Fibroblast of lung (primary cell): ENCODE results near the gene SEMA3D. TPM values are rescaled to one million over a fixed set of nuclear protein-coding genes. Genes with fewer than 3 reads are reported as not detected.

Experiments
- DNase-seq, 2 donors: peaks; one replicate each; pipeline versions ENCODE4 v3.0.0 to v3.0.0-alpha.2; 2010; ENCODE audit warnings: low read depth in 2 of 2
- H2AFZ ChIP-seq: 2 replicates; pipeline ENCODE4 v1.5.1; 2012; ENCODE audit warnings: low read length, control low read depth, inconsistent platforms
- H3K27ac ChIP-seq: 2 replicates; pipeline ENCODE4 v1.5.1; 2011; ENCODE audit warnings: low read length, control low read depth; ENCODE audit not compliant: insufficient read depth
- H3K27me3 ChIP-seq: 2 replicates; pipeline ENCODE4 v1.5.1; 2011; ENCODE audit warnings: mild to moderate bottlenecking, low read length; ENCODE audit not compliant: control insufficient read depth, insufficient read depth
- H3K36me3 ChIP-seq: 2 replicates; pipeline ENCODE4 v1.5.1; 2011; ENCODE audit warnings: low read length; ENCODE audit not compliant: control insufficient read depth, insufficient read depth
- H3K4me1 ChIP-seq: 2 replicates; pipeline ENCODE4 v1.5.1; 2011; ENCODE audit warnings: low read length; ENCODE audit not compliant: control insufficient read depth, insufficient read depth; ENCODE audit errors: extremely low read depth
- H3K4me2 ChIP-seq: 2 replicates; pipeline ENCODE4 v1.5.1; 2011; ENCODE audit warnings: low read length, control low read depth; ENCODE audit not compliant: insufficient read depth; ENCODE audit errors: extremely low read depth
- H3K4me3 ChIP-seq, 4 experiments: fragments of 200-600 bp in 1 of 4; sonication (generic) in 1 of 4; replicated peaks in 1 of 4; 2 replicates each; pipeline ENCODE4 v1.5.1; 2011 to 2016; ENCODE audit warnings: low read length in 4 of 4, low read depth in 3 of 4, mild to moderate bottlenecking in 3 of 4, control low read depth in 2 of 4, inconsistent platforms in 1 of 4, mixed read lengths in 1 of 4; ENCODE audit not compliant: insufficient read depth in 1 of 4; ENCODE audit errors: control extremely low read depth in 1 of 4
- H3K79me2 ChIP-seq: 2 replicates; pipeline ENCODE4 v1.5.1; 2012; ENCODE audit warnings: mild to moderate bottlenecking, low read length, inconsistent platforms; ENCODE audit not compliant: control insufficient read depth, insufficient read depth
- H3K9ac ChIP-seq: 2 replicates; pipeline ENCODE4 v1.5.1; 2011; ENCODE audit warnings: mild to moderate bottlenecking, low read length, control low read depth; ENCODE audit not compliant: insufficient read depth
- H3K9me3 ChIP-seq: 2 replicates; pipeline ENCODE4 v1.5.1; 2012; ENCODE audit warnings: low read depth, low read length; ENCODE audit not compliant: control insufficient read depth, insufficient read depth
- H4K20me1 ChIP-seq: 2 replicates; pipeline ENCODE4 v1.5.1; 2011; ENCODE audit warnings: low read length; ENCODE audit not compliant: control insufficient read depth, insufficient read depth; ENCODE audit errors: extremely low read depth
- EZH2 ChIP-seq: IDR thresholded peaks from 2 replicates; pipeline ENCODE4 v1.5.1; 2012; ENCODE audit warnings: low read length, control low read depth, mild to moderate bottlenecking; ENCODE audit errors: missing control alignments
- polyA plus RNA-seq, 2 donors: library from polyadenylated mRNA; depleted of rRNA in 1 of 2; stranded (reverse) in 1 of 2; unstranded in 1 of 2; fragments of >200 nt; gene quantifications; 2 replicates each; pipeline ENCODE4 v1.2.1, GENCODE V29; 2011 to 2012; ENCODE audit warnings: missing spikeins in 1 of 2
- total RNA-seq: library from RNA; depleted of rRNA; stranded (reverse); fragments of >200 nt; gene quantifications from 2 replicates; pipeline ENCODE4 v1.2.1, GENCODE V29; 2014
- TF ChIP-seq, protein P1 (sequence below), 2 donors: IDR thresholded peaks in 1 of 2; conservative IDR thresholded peaks in 1 of 2; 1 replicate in 1 of 2; 2 replicates in 1 of 2; pipeline ENCODE4 v1.5.1; 2011 to 2012; ENCODE audit warnings: low read length in 2 of 2, control low read depth in 1 of 2, inconsistent platforms in 1 of 2, low read depth in 1 of 2, mild to moderate bottlenecking in 1 of 2

The SEMA3D gene
- total and polyA plus RNA-seq, 2 donors (not counting 1 experiment from before 2014, with no cell fraction given) = 4.1 to 4.6 TPM

DNA sequence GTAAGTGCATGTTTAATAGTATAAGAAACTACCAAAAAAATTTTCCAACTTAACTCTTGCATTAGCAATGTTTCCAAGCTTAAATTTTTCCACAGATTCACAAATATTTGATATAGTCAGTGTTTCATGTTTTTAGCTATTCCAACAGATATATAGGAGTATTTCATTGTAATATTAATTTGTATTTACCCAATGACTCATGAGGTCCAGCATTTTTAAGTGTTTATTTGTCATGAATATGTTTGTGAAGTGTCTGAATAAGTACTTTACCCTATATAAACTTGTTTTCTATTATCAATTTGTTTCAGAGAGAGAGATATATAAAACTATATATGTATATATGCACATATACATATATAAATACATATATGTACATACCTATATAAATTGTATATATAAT lies 71.0 kb downstream of the SEMA3D start:
- Histone ChIP-seq H3K27ac (no peak overlapping the region), H4K20me1 (no peaks in the 10 kb centered on the region)

DNA sequence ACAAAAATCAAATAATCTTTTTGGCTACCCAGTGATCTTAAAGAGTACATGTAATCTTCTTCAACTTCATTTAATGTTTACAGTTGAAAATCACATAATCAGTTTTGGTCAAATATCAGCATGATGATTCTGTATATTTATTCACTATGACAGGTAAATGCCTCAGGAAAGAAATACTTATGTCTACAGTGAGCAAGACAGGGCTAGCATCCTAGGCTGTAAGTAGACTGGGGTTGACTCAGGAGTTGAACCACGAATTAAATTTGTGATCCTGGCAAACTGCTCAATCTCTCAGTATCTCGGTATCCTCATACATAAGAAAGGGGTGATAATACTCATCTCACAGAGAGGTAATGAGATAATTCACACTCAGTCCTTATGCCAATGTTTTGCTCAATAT lies 71.8 kb downstream of the SEMA3D start:
- no peak for TF ChIP-seq EZH2
- TF ChIP-seq, protein P1, sequence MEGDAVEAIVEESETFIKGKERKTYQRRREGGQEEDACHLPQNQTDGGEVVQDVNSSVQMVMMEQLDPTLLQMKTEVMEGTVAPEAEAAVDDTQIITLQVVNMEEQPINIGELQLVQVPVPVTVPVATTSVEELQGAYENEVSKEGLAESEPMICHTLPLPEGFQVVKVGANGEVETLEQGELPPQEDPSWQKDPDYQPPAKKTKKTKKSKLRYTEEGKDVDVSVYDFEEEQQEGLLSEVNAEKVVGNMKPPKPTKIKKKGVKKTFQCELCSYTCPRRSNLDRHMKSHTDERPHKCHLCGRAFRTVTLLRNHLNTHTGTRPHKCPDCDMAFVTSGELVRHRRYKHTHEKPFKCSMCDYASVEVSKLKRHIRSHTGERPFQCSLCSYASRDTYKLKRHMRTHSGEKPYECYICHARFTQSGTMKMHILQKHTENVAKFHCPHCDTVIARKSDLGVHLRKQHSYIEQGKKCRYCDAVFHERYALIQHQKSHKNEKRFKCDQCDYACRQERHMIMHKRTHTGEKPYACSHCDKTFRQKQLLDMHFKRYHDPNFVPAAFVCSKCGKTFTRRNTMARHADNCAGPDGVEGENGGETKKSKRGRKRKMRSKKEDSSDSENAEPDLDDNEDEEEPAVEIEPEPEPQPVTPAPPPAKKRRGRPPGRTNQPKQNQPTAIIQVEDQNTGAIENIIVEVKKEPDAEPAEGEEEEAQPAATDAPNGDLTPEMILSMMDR (conservative IDR thresholded peaks at IDR 0.05 in 1 of 2, IDR thresholded peaks at IDR 0.05 in 1 of 2; ENCODE audit: low read depth in 1 of 2, low read length in 2 of 2) = no peak
- H3K27ac ChIP-seq = no peak overlapping the region
- no peak overlapping the region for H3K4me2 ChIP-seq
- H3K4me1 ChIP-seq = no peaks in the 10 kb centered on the region
- H4K20me1 ChIP-seq = no peaks in the 10 kb centered on the region
- no peak for DNase-seq
- H3K9me3 ChIP-seq = no peaks in the 10 kb centered on the region
- no peaks in the 10 kb centered on the region for H3K79me2 ChIP-seq
- H3K4me3 ChIP-seq = no peak overlapping the region
- H3K9ac ChIP-seq = no peak overlapping the region
- H3K36me3 ChIP-seq = no peaks in the 10 kb centered on the region
- no peaks in the 10 kb centered on the region for H3K27me3 ChIP-seq
- H2AFZ ChIP-seq = no peak overlapping the region

More for the DNA sequence above, 71.0 kb downstream of the SEMA3D start:
- H3K36me3 ChIP-seq = no peaks in the 10 kb centered on the region
- DNase-seq = no peak
- no peak overlapping the region for H2AFZ ChIP-seq
- no peaks in the 10 kb centered on the region for H3K27me3 ChIP-seq
- no peaks in the 10 kb centered on the region for H3K79me2 ChIP-seq
- TF ChIP-seq EZH2 = no peak
- TF ChIP-seq, protein P1 (conservative IDR thresholded peaks at IDR 0.05 in 1 of 2, IDR thresholded peaks at IDR 0.05 in 1 of 2; ENCODE audit: low read depth in 1 of 2, low read length in 2 of 2) = no peak
- H3K4me2 ChIP-seq = no peak overlapping the region
- H3K4me1 ChIP-seq = no peaks in the 10 kb centered on the region
- H3K9ac ChIP-seq = no peak overlapping the region
- no peaks in the 10 kb centered on the region for H3K9me3 ChIP-seq
- H3K4me3 ChIP-seq = no peak overlapping the region

DNA sequence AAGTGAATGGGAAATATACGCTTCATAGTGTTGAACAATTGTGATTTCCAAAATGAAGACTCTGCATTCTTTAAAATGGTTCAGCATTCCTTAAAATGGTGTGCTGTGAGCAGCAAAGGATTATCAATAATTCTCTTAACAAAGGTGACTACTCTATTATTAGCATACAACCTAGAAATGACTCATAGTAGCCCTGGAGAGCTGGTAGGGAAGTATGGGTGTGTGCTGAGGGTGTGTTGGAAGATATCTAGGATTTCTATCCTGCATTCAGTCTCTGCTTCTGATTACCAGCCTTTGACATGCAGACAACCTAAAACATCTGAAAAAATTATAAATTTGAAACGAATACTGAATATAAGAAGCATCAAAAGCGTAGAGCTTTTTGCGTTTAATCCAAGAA lies 72.5 kb downstream of the SEMA3D start:
- Histone ChIP-seq H3K4me3 (no peak overlapping the region), H3K27ac (no peak overlapping the region), H3K27me3 (no peaks in the 10 kb centered on the region), H2AFZ (no peak overlapping the region), H3K9ac (no peak overlapping the region), H3K4me2 (no peak overlapping the region), H3K9me3 (no peaks in the 10 kb centered on the region), H3K4me1 (no peaks in the 10 kb centered on the region), H3K79me2 (no peaks in the 10 kb centered on the region), H4K20me1 (no peaks in the 10 kb centered on the region), H3K36me3 (no peaks in the 10 kb centered on the region)
- TF ChIP-seq, protein P1 (conservative IDR thresholded peaks at IDR 0.05 in 1 of 2, IDR thresholded peaks at IDR 0.05 in 1 of 2; ENCODE audit: low read depth in 1 of 2, low read length in 2 of 2) = no peak
- TF ChIP-seq EZH2 = no peak
- DNase-seq = peak in 1 of 2 donors; percentile 45
